Peyer's patch (tissue), 4 donors: ENCODE data around the gene PLAC8.

ENCODE experiments used
- CTCF ChIP-seq, 6 experiments: fragments of 450-650 bp in 4 of 6; fragments of 200-600 bp in 2 of 6; sonication (generic) in 1 of 6; IDR thresholded peaks; one replicate each; pipeline ENCODE4 v1.5.1; 2017 to 2019; ENCODE audit warnings: antibody characterized with exemption in 6 of 6, mild to moderate bottlenecking in 3 of 6, moderate library complexity in 1 of 6
- POLR2A ChIP-seq, 2 donors: fragments of 450-650 bp; IDR thresholded peaks; one replicate each; pipeline ENCODE4 v1.5.1; 2017; ENCODE audit warnings: antibody characterized with exemption in 2 of 2, mild to moderate bottlenecking in 2 of 2, moderate library complexity in 2 of 2

GRCh38 chr4:83138946-83139345 lies 24.4 kb upstream of the PLAC8 start:
- TF ChIP-seq CTCF (IDR thresholded peaks at IDR 0.05) (no peak), POLR2A (IDR thresholded peaks at IDR 0.05) (no peak)
